DOHH2 (cell line): Measurements from ENCODE around the gene NAP1L4.
"Not testable (repeated sequence)": the region's sequence is repeated elsewhere in the genome, so short reads cannot be mapped to it uniquely, and the experiment has no call there.

Experiments used
- CTCF ChIP-seq: fragments of 200-600 bp; sonication (generic); IDR thresholded peaks from one replicate; pipeline ENCODE4 v1.5.1; 2014; ENCODE audit warnings: antibody characterized with exemption, mild to moderate bottlenecking, low read depth, low read length; ENCODE audit not compliant: poor library complexity, severe bottlenecking
- EZH2phosphoT487 ChIP-seq: fragments of 200-600 bp; sonication (generic); IDR thresholded peaks from 2 replicates; pipeline ENCODE4 v1.6.1; 2017; ENCODE audit warnings: borderline replicate concordance, mild to moderate bottlenecking, antibody characterized with exemption, low read length, moderate library complexity, mixed read lengths

- TF ChIP-seq CTCF, EZH2phosphoT487: not testable (repeated sequence)
Measured at GRCh38 chr11:2905299-2905698, 86.8 kb downstream of the NAP1L4 start.
